Measurements from ENCODE around the gene KCNIP2.

The KCNIP2 gene

GRCh38 chr10:101831169-101831811 lies 12.3 kb downstream of the KCNIP2 start:
- TF ChIP-seq CTCF (IDR thresholded peaks at IDR 0.05; ENCODE audit: control extremely low read depth, extremely low read depth, low read depth, missing control alignments) = no peak
- POLR2A ChIA-PET = no interaction called here

GRCh38 chr10:101830322-101831168 lies 13.1 kb downstream of the KCNIP2 start:
- TF ChIP-seq CTCF (IDR thresholded peaks at IDR 0.05; ENCODE audit: control extremely low read depth, extremely low read depth, low read depth, missing control alignments) = no peak
- peak; percentile 88 for DNase-seq (ENCODE audit: extremely low spot score)
- CTCF ChIA-PET = interaction anchor here (0.9 to 22.9 kb wide), 3 partner anchors 10 to 242 kb away, joined by 3 to 484 read pairs (median 33); partner anchors contain the start of genes HPS6 and OGA
- POLR2A ChIA-PET = interaction anchor here (1.3 kb wide), 1 partner anchor 12 kb away, joined by 5 read pairs; the partner anchor contains the start of gene OGA

More at GRCh38 chr10:101831169-101831811, 12.3 kb downstream of the KCNIP2 start:
- no peak for DNase-seq (ENCODE audit: extremely low spot score)
- CTCF ChIA-PET = interaction anchor here (4.3 to 22.9 kb wide), 3 partner anchors 9 to 241 kb away, joined by 33 to 831 read pairs (median 484); partner anchors contain the start of gene HPS6

- POLR2A ChIA-PET = interaction anchor here (1.3 kb wide), 1 partner anchor 11 kb away, joined by 5 read pairs; the partner anchor contains the start of gene OGA
- DNase-seq (ENCODE audit: extremely low spot score) = peak; percentile 95
- CTCF ChIA-PET = interaction anchor here (0.8 to 22.9 kb wide), 4 partner anchors 11 to 242 kb away, joined by 3 to 484 read pairs (median 18); partner anchors contain the start of genes HPS6 and OGA
- TF ChIP-seq CTCF (IDR thresholded peaks at IDR 0.05; ENCODE audit: control extremely low read depth, extremely low read depth, low read depth, missing control alignments) = no peak
Measured at GRCh38 chr10:101829561-101830315, 13.9 kb downstream of the KCNIP2 start.

GRCh38 chr10:101828766-101829551 lies 14.6 kb downstream of the KCNIP2 start:
- no peak for TF ChIP-seq CTCF (IDR thresholded peaks at IDR 0.05; ENCODE audit: control extremely low read depth, extremely low read depth, low read depth, missing control alignments)
- POLR2A ChIA-PET = interaction anchor here (1.3 to 1.4 kb wide), 2 partner anchors 11 kb away, joined by 3 to 5 read pairs; partner anchors contain the start of gene OGA
- CTCF ChIA-PET = interaction anchor here (0.8 to 22.9 kb wide), 5 partner anchors 10 to 243 kb away, joined by 3 to 484 read pairs (median 16); partner anchors contain the start of gene HPS6
- DNase-seq (ENCODE audit: extremely low spot score) = no peak

- ChIA-PET CTCF (interaction anchor here (1.0 to 10.7 kb wide), 4 partner anchors 8 to 182 kb away, joined by 3 to 66 read pairs (median 14); no protein-coding TSS in a partner anchor), POLR2A (interaction anchor here (1.4 kb wide), 1 partner anchor 10 kb away, joined by 3 read pairs; the partner anchor contains the start of gene OGA)
- no peak for DNase-seq (ENCODE audit: extremely low spot score)
- TF ChIP-seq CTCF (IDR thresholded peaks at IDR 0.05; ENCODE audit: control extremely low read depth, extremely low read depth, low read depth, missing control alignments) = no peak
Measured at GRCh38 chr10:101827919-101828600, 15.5 kb downstream of the KCNIP2 start.

Measured in GM10248 (cell line).